HL-60 (cell line): ENCODE data around the gene ARPC5.

Experiments used
- DNase-seq, 2 experiments: peaks; one replicate each; pipeline ENCODE4 v3.0.0-alpha.2; 2010 to 2020; ENCODE audit warnings: low read depth in 1 of 2, low spot score in 1 of 2
- H3K27ac ChIP-seq: fragments of 250-450 bp; sonication (Bioruptor Pico); replicated peaks from 2 replicates; pipeline ENCODE4 v1.5.1; 2020; ENCODE audit warnings: mild to moderate bottlenecking, moderate library complexity
- H3K27me3 ChIP-seq: fragments of 250-450 bp; sonication (Bioruptor Pico); 2 replicates; pipeline ENCODE4 v1.5.1; 2021; ENCODE audit warnings: mild to moderate bottlenecking, moderate library complexity; ENCODE audit not compliant: insufficient read depth, poor library complexity, severe bottlenecking
- H3K4me3 ChIP-seq: replicated peaks from 2 replicates; pipeline ENCODE4 v1.5.1; 2011; ENCODE audit warnings: mild to moderate bottlenecking, control low read depth, low read length; ENCODE audit not compliant: insufficient read depth
- CTCF ChIP-seq: IDR thresholded peaks from one replicate; pipeline ENCODE4 v1.5.1; 2011; ENCODE audit warnings: low read length, control low read depth, inconsistent platforms; ENCODE audit not compliant: insufficient read depth
- GABPA ChIP-seq: IDR thresholded peaks from 2 replicates; pipeline ENCODE4 v1.6.1; 2012; ENCODE audit warnings: low read depth
- POLR2AphosphoS5 ChIP-seq: IDR thresholded peaks from 2 replicates; pipeline ENCODE4 v1.6.1; 2012; ENCODE audit warnings: low read depth
- SPI1 ChIP-seq: IDR thresholded peaks from 2 replicates; pipeline ENCODE4 v1.6.1; 2012; ENCODE audit warnings: low read depth, mild to moderate bottlenecking, borderline replicate concordance
- TF ChIP-seq, protein P1 (sequence below): IDR thresholded peaks from 2 replicates; pipeline ENCODE4 v1.6.1; 2012; ENCODE audit warnings: low read depth; ENCODE audit not compliant: insufficient replicate concordance

ARPC5 gene

GRCh38 chr1:183575606-183576005 is 60.0 kb downstream of the ARPC5 start:
- Histone ChIP-seq H3K27ac (no peak overlapping the region), H3K27me3 (no peaks in the 10 kb centered on the region), H3K4me3 (no peak overlapping the region)
- DNase-seq = no peak
- TF ChIP-seq GABPA = no peak
- TF ChIP-seq, protein P1, sequence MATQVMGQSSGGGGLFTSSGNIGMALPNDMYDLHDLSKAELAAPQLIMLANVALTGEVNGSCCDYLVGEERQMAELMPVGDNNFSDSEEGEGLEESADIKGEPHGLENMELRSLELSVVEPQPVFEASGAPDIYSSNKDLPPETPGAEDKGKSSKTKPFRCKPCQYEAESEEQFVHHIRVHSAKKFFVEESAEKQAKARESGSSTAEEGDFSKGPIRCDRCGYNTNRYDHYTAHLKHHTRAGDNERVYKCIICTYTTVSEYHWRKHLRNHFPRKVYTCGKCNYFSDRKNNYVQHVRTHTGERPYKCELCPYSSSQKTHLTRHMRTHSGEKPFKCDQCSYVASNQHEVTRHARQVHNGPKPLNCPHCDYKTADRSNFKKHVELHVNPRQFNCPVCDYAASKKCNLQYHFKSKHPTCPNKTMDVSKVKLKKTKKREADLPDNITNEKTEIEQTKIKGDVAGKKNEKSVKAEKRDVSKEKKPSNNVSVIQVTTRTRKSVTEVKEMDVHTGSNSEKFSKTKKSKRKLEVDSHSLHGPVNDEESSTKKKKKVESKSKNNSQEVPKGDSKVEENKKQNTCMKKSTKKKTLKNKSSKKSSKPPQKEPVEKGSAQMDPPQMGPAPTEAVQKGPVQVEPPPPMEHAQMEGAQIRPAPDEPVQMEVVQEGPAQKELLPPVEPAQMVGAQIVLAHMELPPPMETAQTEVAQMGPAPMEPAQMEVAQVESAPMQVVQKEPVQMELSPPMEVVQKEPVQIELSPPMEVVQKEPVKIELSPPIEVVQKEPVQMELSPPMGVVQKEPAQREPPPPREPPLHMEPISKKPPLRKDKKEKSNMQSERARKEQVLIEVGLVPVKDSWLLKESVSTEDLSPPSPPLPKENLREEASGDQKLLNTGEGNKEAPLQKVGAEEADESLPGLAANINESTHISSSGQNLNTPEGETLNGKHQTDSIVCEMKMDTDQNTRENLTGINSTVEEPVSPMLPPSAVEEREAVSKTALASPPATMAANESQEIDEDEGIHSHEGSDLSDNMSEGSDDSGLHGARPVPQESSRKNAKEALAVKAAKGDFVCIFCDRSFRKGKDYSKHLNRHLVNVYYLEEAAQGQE = no peak
- no peak for TF ChIP-seq SPI1
- no peak for TF ChIP-seq CTCF
- TF ChIP-seq POLR2AphosphoS5 = no peak

GRCh38 chr1:183572721-183573120 is 62.9 kb downstream of the ARPC5 start:
- Histone ChIP-seq H3K27ac (no peak overlapping the region), H3K27me3 (no peaks in the 10 kb centered on the region), H3K4me3 (no peak overlapping the region)
- TF ChIP-seq CTCF (no peak), SPI1 (no peak), GABPA (no peak), POLR2AphosphoS5 (no peak)
- TF ChIP-seq, protein P1 = no peak
- DNase-seq = no peak

DNA sequence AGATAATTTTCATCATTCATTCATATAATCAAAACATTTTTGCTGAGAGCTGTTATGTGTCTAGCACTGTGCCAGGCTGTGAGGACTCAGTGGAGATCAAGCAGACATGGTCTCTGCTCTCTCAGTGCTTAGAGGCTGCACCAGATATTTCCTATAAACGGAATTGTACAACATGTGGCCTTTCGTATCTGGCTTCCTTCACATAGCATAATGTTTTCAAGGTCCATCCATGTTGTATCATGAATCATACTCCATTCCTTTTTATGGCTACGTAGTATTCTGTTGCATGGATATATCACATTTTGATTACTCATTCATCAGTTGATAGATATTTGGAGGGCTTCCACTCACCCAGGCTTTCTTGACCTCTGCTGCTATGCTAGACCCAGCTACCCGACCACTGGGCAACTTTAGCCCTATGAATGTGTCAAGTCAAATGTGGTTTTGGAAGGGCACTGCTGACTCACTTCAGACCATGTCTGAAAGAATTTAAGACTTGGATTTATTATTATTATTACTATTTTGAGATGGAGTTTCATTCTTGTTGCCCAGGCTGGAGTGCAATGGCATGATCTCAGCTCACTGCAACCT is 63.8 kb downstream of the ARPC5 start:
- no peak overlapping the region for H3K4me3 ChIP-seq
- no peaks in the 10 kb centered on the region for H3K27me3 ChIP-seq
- DNase-seq = no peak
- TF ChIP-seq CTCF = no peak
- TF ChIP-seq, protein P1 = no peak
- TF ChIP-seq SPI1 = no peak
- TF ChIP-seq GABPA = no peak
- no peak for TF ChIP-seq POLR2AphosphoS5
- no peak overlapping the region for H3K27ac ChIP-seq
